Right lobe of liver (tissue), 6 donors: ENCODE measurements around the gene ASTL. TPM values are rescaled to one million over a fixed set of nuclear protein-coding genes. Genes with fewer than 3 reads are reported as not detected.

Experiments used
- ATAC-seq, 4 donors: fragments of 200-7000 bp; cut with Tn5 transposase; one replicate each; pipeline ENCODE4 v1.9.1; 2020; ENCODE audit warnings: mild to moderate bottlenecking in 4 of 4, moderate library complexity in 4 of 4
- DNase-seq, 3 donors: peaks; one replicate each; pipeline ENCODE4 v3.0.0-alpha.2; 2020
- H3K27ac ChIP-seq, 3 donors: fragments of 200-600 bp; one replicate each; pipeline ENCODE4 v1.8.0; 2022
- H3K27me3 ChIP-seq, 2 donors: fragments of 200-600 bp; one replicate each; pipeline ENCODE4 v1.8.0; 2022
- H3K36me3 ChIP-seq, 4 donors: fragments of 200-600 bp; sonication (generic) in 1 of 4; one replicate each; pipeline versions ENCODE4 v1.5.1 to v1.8.0; 2017 to 2022; ENCODE audit warnings: control low read depth in 1 of 4
- H3K4me1 ChIP-seq, 4 donors: fragments of 200-600 bp; sonication (generic) in 1 of 4; one replicate each; pipeline versions ENCODE4 v1.5.1 to v1.8.0; 2017 to 2022; ENCODE audit warnings: control low read depth in 1 of 4
- H3K4me3 ChIP-seq, 3 donors: fragments of 200-600 bp; one replicate each; pipeline ENCODE4 v1.8.0; 2022
- H3K9me3 ChIP-seq, 4 donors: fragments of 200-600 bp; sonication (generic) in 1 of 4; one replicate each; pipeline versions ENCODE4 v1.5.1 to v1.8.0; 2017 to 2022; ENCODE audit warnings: control low read depth in 1 of 4
- POLR2A ChIP-seq: fragments of 450-650 bp; IDR thresholded peaks from one replicate; pipeline ENCODE4 v1.6.1; 2017; ENCODE audit warnings: antibody characterized with exemption, mild to moderate bottlenecking
- WGBS: methylation state at CpG from one replicate; pipeline ENCODE4 v1.1.6; 2018; ENCODE audit warnings: low coverage, low lambda C conversion rate; ENCODE audit not compliant: insufficient coverage; ENCODE audit errors: missing lambda C conversion rate; 5-methylcytosine and 5-hydroxymethylcytosine counted together
- intact Hi-C, 2 donors: fragments of 100-400 bp; cut with DNase I; formaldehyde crosslinking; loops; one replicate each; pipeline versions ENCODE4 v1.11.2 to v1.14.1; 2022
- total RNA-seq, 6 experiments: library from RNA; depleted of rRNA in 2 of 6; stranded (reverse); fragments of >200 nt in 2 of 6; fragmentation: NEBNext Ultra II Directional in 3 of 6; extraction: Animal tissue kit (Norgen Biotek cat#: 25700) in 3 of 6; gene quantifications; one replicate each; pipeline versions ENCODE4 v1.1.0 to v1.2.4, GENCODE V29; 2016 to 2023
- TF ChIP-seq, protein P1 (sequence below), 4 donors: fragments of 200-600 bp in 3 of 4; fragments of 450-650 bp in 1 of 4; IDR thresholded peaks; one replicate each; pipeline versions ENCODE4 v1.5.1 to v1.8.0; 2016 to 2022; ENCODE audit warnings: antibody characterized with exemption in 4 of 4, mild to moderate bottlenecking in 2 of 4
- donor health status: DM: no; HTN: yes; CAD: no.
- donor health status: DM: no; HTN: no; CAD: no.
- donor health status: DM: no; HTN: no; CAD: no.
- donor health status: DM: no; HTN: yes; CAD: no.
- donor health status: DM: no; HTN: yes; CAD: no.

ASTL gene
- total RNA-seq, 6 experiments from 2014 or later: not detected

DNA sequence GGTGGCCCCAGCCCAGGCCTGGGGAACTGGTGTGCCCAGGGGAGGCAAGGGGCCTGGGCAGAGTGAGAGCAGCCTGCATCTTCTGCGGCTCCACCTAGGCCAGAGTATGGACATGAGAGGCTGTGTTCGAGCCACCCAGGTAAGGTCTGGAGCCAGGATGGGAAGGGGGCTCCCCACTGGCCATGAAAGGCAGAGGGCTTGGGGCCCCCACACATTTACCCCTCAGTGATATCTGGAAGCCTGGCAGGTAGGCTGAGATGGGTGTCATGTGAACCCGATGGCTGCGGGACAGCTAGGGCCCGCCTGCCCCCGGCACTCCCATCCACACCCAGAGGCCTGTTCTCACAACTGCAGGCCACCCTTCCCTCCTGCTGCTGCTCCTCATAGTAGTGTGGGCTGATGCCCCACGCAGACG lies 35.1 kb downstream of the ASTL start:
- no peaks in the 10 kb centered on the region for H3K27me3 ChIP-seq
- TF ChIP-seq, protein P1, sequence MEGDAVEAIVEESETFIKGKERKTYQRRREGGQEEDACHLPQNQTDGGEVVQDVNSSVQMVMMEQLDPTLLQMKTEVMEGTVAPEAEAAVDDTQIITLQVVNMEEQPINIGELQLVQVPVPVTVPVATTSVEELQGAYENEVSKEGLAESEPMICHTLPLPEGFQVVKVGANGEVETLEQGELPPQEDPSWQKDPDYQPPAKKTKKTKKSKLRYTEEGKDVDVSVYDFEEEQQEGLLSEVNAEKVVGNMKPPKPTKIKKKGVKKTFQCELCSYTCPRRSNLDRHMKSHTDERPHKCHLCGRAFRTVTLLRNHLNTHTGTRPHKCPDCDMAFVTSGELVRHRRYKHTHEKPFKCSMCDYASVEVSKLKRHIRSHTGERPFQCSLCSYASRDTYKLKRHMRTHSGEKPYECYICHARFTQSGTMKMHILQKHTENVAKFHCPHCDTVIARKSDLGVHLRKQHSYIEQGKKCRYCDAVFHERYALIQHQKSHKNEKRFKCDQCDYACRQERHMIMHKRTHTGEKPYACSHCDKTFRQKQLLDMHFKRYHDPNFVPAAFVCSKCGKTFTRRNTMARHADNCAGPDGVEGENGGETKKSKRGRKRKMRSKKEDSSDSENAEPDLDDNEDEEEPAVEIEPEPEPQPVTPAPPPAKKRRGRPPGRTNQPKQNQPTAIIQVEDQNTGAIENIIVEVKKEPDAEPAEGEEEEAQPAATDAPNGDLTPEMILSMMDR (IDR thresholded peaks at IDR 0.05): no peak
- no peak for TF ChIP-seq POLR2A
- intact Hi-C loops: no loop called here
- no peak overlapping the region for H3K4me3 ChIP-seq
- H3K4me1 ChIP-seq: no peaks in the 10 kb centered on the region
- no peak overlapping the region for H3K27ac ChIP-seq
- 47% methylated on average over 2 of the region's 8 CpGs for WGBS
- H3K36me3 ChIP-seq: no peaks in the 10 kb centered on the region
- ATAC-seq (no peak), DNase-seq (no peak)
- H3K9me3 ChIP-seq: no peaks in the 10 kb centered on the region

GRCh38 chr2:96102596-96103186 lies 35.6 kb downstream of the ASTL start:
- no peak for ATAC-seq
- Histone ChIP-seq H3K4me3 (no peak overlapping the region), H3K4me1 (no peaks in the 10 kb centered on the region), H3K9me3 (no peaks in the 10 kb centered on the region), H3K27me3 (no peaks in the 10 kb centered on the region), H3K36me3 (no peaks in the 10 kb centered on the region), H3K27ac (no peak overlapping the region)
- 92% methylated on average over 10 of the region's 15 CpGs for WGBS
- TF ChIP-seq, protein P1 (IDR thresholded peaks at IDR 0.05): no peak
- TF ChIP-seq POLR2A: no peak
- intact Hi-C loops: no loop called here
- peak in 2 of 3 donors; percentile 34 to 37 for DNase-seq

- Histone ChIP-seq H3K27me3 (no peaks in the 10 kb centered on the region), H3K9me3 (no peaks in the 10 kb centered on the region), H3K36me3 (no peaks in the 10 kb centered on the region), H3K4me3 (no peak overlapping the region), H3K27ac (no peak overlapping the region), H3K4me1 (no peaks in the 10 kb centered on the region)
- no peak for TF ChIP-seq POLR2A
- TF ChIP-seq, protein P1 (IDR thresholded peaks at IDR 0.05): no peak
- DNase-seq (peak in 1 of 3 donors; percentile 42), ATAC-seq (no peak)
- 71% methylated on average over 2 of the region's 3 CpGs for WGBS
- intact Hi-C loops: no loop called here
These were observed 37.4 kb downstream of the ASTL start for GRCh38 chr2:96100893-96101304.

- H3K9me3 ChIP-seq: no peaks in the 10 kb centered on the region
- H3K4me1 ChIP-seq: no peaks in the 10 kb centered on the region
- H3K36me3 ChIP-seq: no peaks in the 10 kb centered on the region
- TF ChIP-seq, protein P1 (IDR thresholded peaks at IDR 0.05): no peak
- no peak for TF ChIP-seq POLR2A
- no peak overlapping the region for H3K27ac ChIP-seq
- intact Hi-C loops: no loop called here
- DNase-seq (peak in 2 of 3 donors; percentile 41 to 46), ATAC-seq (peak in 1 of 4 donors; percentile 11)
- H3K27me3 ChIP-seq: no peaks in the 10 kb centered on the region
- no peak overlapping the region for H3K4me3 ChIP-seq
- 50% methylated on average over 7 of the region's 12 CpGs for WGBS
These were observed 38.2 kb downstream of the ASTL start for GRCh38 chr2:96099861-96100798.
